HepG2 (cell line): ENCODE data around the gene NCOA7. TPM values are rescaled to one million over a fixed set of nuclear protein-coding genes. Genes with fewer than 3 reads are reported as not detected.

Experiments used
- ARID3A ChIP-seq: IDR thresholded peaks from 2 replicates; pipeline ENCODE4 v1.6.1; 2012; ENCODE audit warnings: low read depth, low read length, improper control_type of control experiment
- ARID5B ChIP-seq: IDR thresholded peaks from 2 replicates; pipeline ENCODE4 v1.4.0; 2020; ENCODE audit warnings: mild to moderate bottlenecking, missing genetic modification reagents
- KAT8 ChIP-seq: IDR thresholded peaks from 2 replicates; pipeline ENCODE4 v1.6.1; 2016; ENCODE audit warnings: missing genetic modification reagents, missing compliant biosample characterization
- PATZ1 ChIP-seq: sonication (generic); formaldehyde crosslinking; IDR thresholded peaks from 2 replicates; pipeline ENCODE4 v1.4.0; 2020; ENCODE audit warnings: missing genetic modification reagents
- ZNF550 ChIP-seq: sonication (generic); formaldehyde crosslinking; IDR thresholded peaks from 2 replicates; pipeline ENCODE4 v1.4.0; 2020; ENCODE audit warnings: mild to moderate bottlenecking, missing genetic modification reagents, borderline replicate concordance
- ZNF644 ChIP-seq: IDR thresholded peaks from 2 replicates; pipeline ENCODE4 v1.6.1; 2016; ENCODE audit warnings: low read depth
- polyA plus RNA-seq, 8 experiments: library from polyadenylated mRNA; depleted of rRNA in 3 of 8; stranded (reverse) in 7 of 8; unstranded in 1 of 8; fragments of >200 nt; fragmentation: Illumina TruSeq in 4 of 8; extraction: Trizol in 4 of 8; gene quantifications; 2 replicates each; pipeline versions ENCODE4 v1.2.1 to v1.2.3, GENCODE V29; 2011 to 2016; ENCODE audit warnings: low read depth in 4 of 8, missing spikeins in 1 of 8, mixed read lengths in 1 of 8; ENCODE audit not compliant: insufficient read depth in 1 of 8
- total RNA-seq, 5 experiments: library from RNA; depleted of rRNA; stranded (reverse); fragments of >200 nt; fragmentation: Illumina TruSeq; extraction: Trizol; gene quantifications; 2 replicates each; pipeline ENCODE4 v1.2.3, GENCODE V29; 2016; ENCODE audit warnings: low read depth in 1 of 5

The NCOA7 gene
- total and polyA plus RNA-seq, 2 of the 13 experiments (the other 11 are each of a cell fraction or from before 2014, with no cell fraction given): 13.6 to 20.8 TPM

GRCh38 chr6:125887372-125887771, 96.6 kb downstream of the NCOA7 start (continued):
- TF ChIP-seq PATZ1 (CRISPR knock-in tag) (no peak), KAT8 (CRISPR knock-in tag) (no peak), ARID5B (no peak), ZNF550 (CRISPR knock-in tag) (no peak), ZNF644 (CRISPR knock-in tag) (no peak), ARID3A (no peak)
